Measurements from ENCODE around the gene ZNF326. TPM values are rescaled to one million over a fixed set of nuclear protein-coding genes. Genes with fewer than 3 reads are reported as not detected.

The ZNF326 gene, protein sequence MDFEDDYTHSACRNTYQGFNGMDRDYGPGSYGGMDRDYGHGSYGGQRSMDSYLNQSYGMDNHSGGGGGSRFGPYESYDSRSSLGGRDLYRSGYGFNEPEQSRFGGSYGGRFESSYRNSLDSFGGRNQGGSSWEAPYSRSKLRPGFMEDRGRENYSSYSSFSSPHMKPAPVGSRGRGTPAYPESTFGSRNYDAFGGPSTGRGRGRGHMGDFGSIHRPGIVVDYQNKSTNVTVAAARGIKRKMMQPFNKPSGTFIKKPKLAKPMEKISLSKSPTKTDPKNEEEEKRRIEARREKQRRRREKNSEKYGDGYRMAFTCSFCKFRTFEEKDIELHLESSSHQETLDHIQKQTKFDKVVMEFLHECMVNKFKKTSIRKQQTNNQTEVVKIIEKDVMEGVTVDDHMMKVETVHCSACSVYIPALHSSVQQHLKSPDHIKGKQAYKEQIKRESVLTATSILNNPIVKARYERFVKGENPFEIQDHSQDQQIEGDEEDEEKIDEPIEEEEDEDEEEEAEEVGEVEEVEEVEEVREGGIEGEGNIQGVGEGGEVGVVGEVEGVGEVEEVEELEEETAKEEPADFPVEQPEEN
- total RNA-seq: 94.3 TPM

DNA sequence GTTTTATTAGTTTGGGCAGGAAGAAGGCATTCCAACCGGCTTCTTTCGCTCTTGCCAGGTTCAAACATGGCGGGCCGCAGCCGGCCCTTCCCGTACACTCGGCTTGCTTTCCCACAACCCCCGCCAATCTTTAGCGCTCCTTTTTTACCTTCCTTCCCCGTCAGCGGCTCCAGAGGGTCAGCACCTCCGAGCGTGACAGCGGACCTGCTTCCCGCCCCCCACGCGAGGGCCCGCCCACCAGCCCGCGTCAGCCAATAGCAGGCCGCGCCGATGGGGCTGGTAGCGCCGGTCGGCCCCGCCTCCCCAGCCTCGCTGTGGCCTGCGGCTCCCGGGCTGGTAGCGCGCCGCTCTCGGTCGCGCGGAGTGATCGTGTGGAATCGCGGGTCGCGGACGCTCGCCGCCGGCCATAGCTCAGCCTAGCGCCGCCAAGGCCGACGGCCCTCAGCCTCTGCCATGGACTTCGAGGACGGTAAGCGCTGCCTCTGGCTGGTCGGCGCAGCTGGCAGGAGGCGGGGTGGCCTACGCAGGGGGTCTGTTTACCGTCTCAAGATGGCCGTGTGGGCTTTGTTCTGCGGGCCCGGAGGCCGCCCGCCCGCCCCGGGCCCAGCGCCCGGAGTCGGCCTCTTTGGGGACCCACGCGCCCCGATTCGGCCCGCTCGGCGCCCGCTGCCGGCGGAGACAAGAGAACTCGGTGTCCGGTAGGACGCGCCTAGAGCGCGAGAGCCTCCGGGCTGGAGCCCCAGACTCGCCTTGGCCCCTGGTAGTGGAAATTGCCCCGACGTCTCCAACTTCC, at the start of gene ZNF326:
Gene ZNF326, plus strand, starts transcription at position 306 of the 793 bp plus-strand sequence. Its CDS starts 148 bp downstream, at position 454.

Other genes starting within 250 kb of the ZNF326 start
- 21.8 TPM for gene LRRC8D, start 174.1 kb upstream of the ZNF326 start, total RNA-seq